Activated T-cell treated with anti-CD3 and anti-CD28 coated beads, Interleukin-2, amount 50 U/mL, for 72 hours (primary cell): Measurements from ENCODE around the gene MAD2L1. TPM values are rescaled to one million over a fixed set of nuclear protein-coding genes. Genes with fewer than 3 reads are reported as not detected.

Source experiments
- ATAC-seq, 2 donors: fragments of 150-1000 bp; cut with Tn5 transposase; replicated peaks in 1 of 2; 2 replicates each; pipeline ENCODE4 v1.10.0; 2021; ENCODE audit warnings: moderate library complexity in 2 of 2, mild to moderate bottlenecking in 1 of 2
- DNase-seq, 2 donors: peaks; one replicate each; pipeline ENCODE4 v3.0.0; 2021 to 2022; ENCODE audit warnings: mixed read lengths in 1 of 2
- H3K27ac Mint-ChIP-seq: one replicate; pipeline ENCODE4 v1.8.0; 2022; ENCODE audit warnings: mild to moderate bottlenecking, moderate library complexity, mixed read lengths
- H3K27me3 Mint-ChIP-seq: one replicate; pipeline ENCODE4 v1.8.0; 2022; ENCODE audit warnings: low read depth, mixed read lengths
- H3K36me3 Mint-ChIP-seq, 2 donors: one replicate each; pipeline ENCODE4 v1.8.0; 2022; ENCODE audit warnings: mixed read lengths in 2 of 2, mild to moderate bottlenecking in 1 of 2; ENCODE audit not compliant: insufficient read depth in 2 of 2
- H3K4me1 Mint-ChIP-seq: one replicate; pipeline ENCODE4 v1.8.0; 2022; ENCODE audit warnings: low read depth, mixed read lengths
- H3K4me3 Mint-ChIP-seq, 2 donors: one replicate each; pipeline ENCODE4 v1.8.0; 2022; ENCODE audit warnings: mild to moderate bottlenecking in 2 of 2, mixed read lengths in 2 of 2, moderate library complexity in 2 of 2
- H3K9me3 Mint-ChIP-seq, 2 donors: one replicate each; pipeline ENCODE4 v1.8.0; 2022; ENCODE audit warnings: mixed read lengths in 2 of 2
- total RNA-seq, 2 donors: library from RNA; stranded (reverse); gene quantifications; one replicate each; pipeline ENCODE4 v1.2.3, GENCODE V29; 2022

The MAD2L1 gene
- total RNA-seq, 2 donors from 2014 or later = 51.4 to 54.6 TPM

- Mint-ChIP-seq H3K27ac (no peak overlapping the region), H3K9me3 (no peaks in the 10 kb centered on the region), H3K4me3 (no peak overlapping the region), H3K36me3 (peaks cover 3 to 9% of the 10 kb centered on the region in 2 donors), H3K4me1 (peaks cover 8% of the 10 kb centered on the region), H3K27me3 (no peaks in the 10 kb centered on the region)
- no peak for DNase-seq
- ATAC-seq = no peak
Observed at GRCh38 chr4:120053911-120054310, 12.7 kb downstream of the MAD2L1 start.

GRCh38 chr4:120052856-120053255 lies 13.8 kb downstream of the MAD2L1 start:
- Mint-ChIP-seq H3K27me3 (no peaks in the 10 kb centered on the region), H3K4me3 (no peak overlapping the region), H3K36me3 (peaks cover 3 to 4% of the 10 kb centered on the region in 2 donors), H3K27ac (peak overlapping the region; percentile 9), H3K9me3 (no peaks in the 10 kb centered on the region), H3K4me1 (peaks cover 5% of the 10 kb centered on the region)
- ATAC-seq (no peak), DNase-seq (no peak)

- Mint-ChIP-seq H3K4me3 (no peak overlapping the region), H3K9me3 (no peaks in the 10 kb centered on the region), H3K4me1 (peaks cover 5% of the 10 kb centered on the region), H3K27me3 (no peaks in the 10 kb centered on the region), H3K27ac (no peak overlapping the region), H3K36me3 (peaks cover 3% of the 10 kb centered on the region in 2 donors)
- no peak for ATAC-seq
- DNase-seq = no peak
Observed at GRCh38 chr4:120051253-120051652, 15.4 kb downstream of the MAD2L1 start.

DNA sequence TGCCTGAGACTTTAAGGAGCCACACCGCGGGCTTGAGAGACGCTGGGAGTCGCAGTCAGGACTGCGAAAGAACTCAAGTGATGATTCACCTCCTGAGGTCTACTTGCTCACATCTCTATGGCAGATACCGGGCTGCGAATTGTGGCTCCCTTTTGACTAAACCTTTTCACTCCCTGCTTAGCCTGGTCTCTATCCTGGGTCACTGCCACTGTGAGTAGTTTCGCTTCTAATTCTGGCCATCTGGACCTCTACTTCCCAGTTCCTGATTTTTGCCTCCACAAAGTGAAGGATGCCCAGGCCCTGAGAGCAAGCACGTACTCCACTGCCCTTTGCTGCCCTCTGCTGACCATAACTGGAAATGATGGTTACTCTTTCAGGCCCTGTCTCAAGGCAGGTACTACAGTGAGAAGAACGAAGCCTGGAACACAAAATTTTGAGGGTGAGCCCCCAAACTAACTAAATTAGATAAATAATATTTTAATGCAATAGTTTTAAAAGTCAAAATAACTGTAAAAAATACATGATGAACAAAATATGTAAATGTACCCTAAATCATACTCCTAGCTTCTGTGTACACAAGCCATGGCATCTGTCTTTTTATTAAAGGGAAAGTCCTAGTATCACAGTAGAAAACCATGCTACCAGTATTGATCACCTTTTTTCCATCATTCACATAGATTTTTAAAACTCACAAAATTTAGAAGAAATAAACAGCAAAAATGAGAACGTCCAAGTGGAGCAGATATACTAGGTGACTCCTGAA lies 16.7 kb downstream of the MAD2L1 start:
- no peaks in the 10 kb centered on the region for H3K9me3 Mint-ChIP-seq
- H3K27me3 Mint-ChIP-seq = no peaks in the 10 kb centered on the region
- H3K27ac Mint-ChIP-seq = no peak overlapping the region
- peak; percentile 88 to 90 for ATAC-seq
- DNase-seq = peak; percentile 72 to 76
- H3K36me3 Mint-ChIP-seq = peaks cover 0 to 3% of the 10 kb centered on the region in 2 donors
- peak overlapping the region in 1 of 2 donors; percentile 22 for H3K4me3 Mint-ChIP-seq
- peaks cover 5% of the 10 kb centered on the region for H3K4me1 Mint-ChIP-seq

DNA sequence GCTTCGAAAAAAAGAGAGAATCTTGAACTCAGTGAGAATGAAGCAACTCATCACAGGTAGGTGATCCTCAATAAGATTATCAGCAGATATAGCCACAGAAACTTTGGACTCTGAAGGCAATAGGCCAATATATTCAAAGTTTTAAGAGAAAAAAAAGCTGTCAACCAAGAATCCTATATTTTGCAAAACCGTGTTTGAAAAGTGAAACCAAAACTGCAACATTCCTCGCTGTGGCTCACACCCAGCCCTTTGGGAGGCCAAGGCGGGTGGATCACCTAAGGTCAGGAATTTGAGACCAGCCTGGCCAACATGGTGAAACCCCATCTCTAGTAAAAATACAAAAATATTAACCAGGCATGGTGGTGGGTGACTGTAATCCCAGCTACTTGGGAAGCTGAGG lies 22.8 kb downstream of the MAD2L1 start:
- H3K27me3 Mint-ChIP-seq = no peaks in the 10 kb centered on the region
- H3K4me1 Mint-ChIP-seq = no peaks in the 10 kb centered on the region
- H3K36me3 Mint-ChIP-seq = peaks cover 2 to 4% of the 10 kb centered on the region in 2 donors
- no peak overlapping the region for H3K27ac Mint-ChIP-seq
- H3K9me3 Mint-ChIP-seq = peaks cover 3% of the 10 kb centered on the region in 2 donors
- no peak overlapping the region for H3K4me3 Mint-ChIP-seq
- ATAC-seq (no peak), DNase-seq (no peak)

GRCh38 chr4:120037411-120037810 lies 29.2 kb downstream of the MAD2L1 start:
- Mint-ChIP-seq H3K4me1 (no peaks in the 10 kb centered on the region), H3K27ac (no peak overlapping the region), H3K36me3 (no peaks in the 10 kb centered on the region), H3K9me3 (no peaks in the 10 kb centered on the region), H3K4me3 (no peak overlapping the region), H3K27me3 (peaks cover 12% of the 10 kb centered on the region)
- DNase-seq = no peak
- ATAC-seq = no peak

DNA sequence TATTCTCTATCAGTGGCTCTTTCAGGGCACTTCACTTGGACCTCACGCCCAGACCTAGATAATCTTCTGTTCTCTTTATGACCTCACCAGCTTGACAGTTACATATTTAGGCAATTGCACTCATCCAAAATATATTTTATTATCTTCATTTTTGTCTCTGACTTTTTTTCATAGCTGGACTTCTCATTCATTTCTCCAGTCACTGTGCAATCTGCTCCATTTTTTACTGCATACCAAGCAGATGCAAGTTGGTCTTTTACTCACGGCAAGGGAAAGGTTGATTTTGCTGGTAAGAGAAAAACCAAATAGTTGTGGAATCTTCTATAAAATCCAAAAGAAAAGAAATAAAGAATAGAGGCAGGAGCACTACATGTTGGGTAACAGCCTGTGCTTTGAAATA lies 31.7 kb downstream of the MAD2L1 start:
- Mint-ChIP-seq H3K4me3 (no peak overlapping the region), H3K27me3 (peaks cover 12% of the 10 kb centered on the region), H3K27ac (no peak overlapping the region), H3K9me3 (no peaks in the 10 kb centered on the region), H3K36me3 (no peaks in the 10 kb centered on the region), H3K4me1 (no peaks in the 10 kb centered on the region)
- DNase-seq = no peak
- ATAC-seq = no peak

DNA sequence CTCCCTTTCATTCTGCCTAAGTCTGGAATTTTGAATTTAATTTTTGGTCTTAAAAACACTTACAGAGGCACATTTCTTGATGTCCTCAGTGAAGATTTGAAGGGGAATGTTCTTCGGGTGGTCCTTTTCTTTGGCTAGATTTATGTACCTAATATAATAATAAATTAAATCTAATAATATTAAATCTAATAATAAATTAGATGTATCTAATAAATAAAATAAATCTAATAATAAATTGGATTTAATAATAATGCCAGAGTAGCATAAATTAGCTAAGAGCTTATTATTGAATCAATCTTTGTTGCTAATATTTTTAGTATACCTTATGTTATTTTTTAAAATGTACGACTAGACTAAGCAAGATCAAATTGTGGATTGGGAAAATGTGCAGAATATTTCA lies 39.8 kb downstream of the MAD2L1 start:
- Mint-ChIP-seq H3K36me3 (no peaks in the 10 kb centered on the region), H3K27ac (no peak overlapping the region), H3K27me3 (peaks cover 5% of the 10 kb centered on the region), H3K4me3 (no peak overlapping the region), H3K4me1 (no peaks in the 10 kb centered on the region), H3K9me3 (no peaks in the 10 kb centered on the region)
- no peak for DNase-seq
- no peak for ATAC-seq

- ATAC-seq = no peak
- Mint-ChIP-seq H3K27me3 (peaks cover 5% of the 10 kb centered on the region), H3K27ac (no peak overlapping the region), H3K4me1 (no peaks in the 10 kb centered on the region), H3K9me3 (no peaks in the 10 kb centered on the region), H3K36me3 (no peaks in the 10 kb centered on the region), H3K4me3 (no peak overlapping the region)
- DNase-seq = no peak
Observed at GRCh38 chr4:120025516-120025915, 41.1 kb downstream of the MAD2L1 start.

GRCh38 chr4:120018786-120019185 lies 47.9 kb downstream of the MAD2L1 start:
- H3K27ac Mint-ChIP-seq = no peak overlapping the region
- no peaks in the 10 kb centered on the region for H3K36me3 Mint-ChIP-seq
- ATAC-seq (no peak), DNase-seq (no peak)
- peaks cover 0 to 2% of the 10 kb centered on the region in 2 donors for H3K9me3 Mint-ChIP-seq
- no peaks in the 10 kb centered on the region for H3K4me1 Mint-ChIP-seq
- no peak overlapping the region for H3K4me3 Mint-ChIP-seq
- peaks cover 25% of the 10 kb centered on the region for H3K27me3 Mint-ChIP-seq

- H3K36me3 Mint-ChIP-seq = no peaks in the 10 kb centered on the region
- H3K27me3 Mint-ChIP-seq = peaks cover 25% of the 10 kb centered on the region
- peaks cover 0 to 2% of the 10 kb centered on the region in 2 donors for H3K9me3 Mint-ChIP-seq
- H3K27ac Mint-ChIP-seq = no peak overlapping the region
- DNase-seq = no peak
- H3K4me1 Mint-ChIP-seq = no peaks in the 10 kb centered on the region
- no peak for ATAC-seq
- no peak overlapping the region for H3K4me3 Mint-ChIP-seq
Observed at GRCh38 chr4:120017939-120018692, 48.5 kb downstream of the MAD2L1 start.

GRCh38 chr4:120011725-120012124 lies 54.9 kb downstream of the MAD2L1 start:
- Mint-ChIP-seq H3K36me3 (no peaks in the 10 kb centered on the region), H3K4me3 (no peak overlapping the region), H3K27me3 (peaks cover 23% of the 10 kb centered on the region), H3K9me3 (peaks cover 0 to 2% of the 10 kb centered on the region in 2 donors), H3K27ac (no peak overlapping the region), H3K4me1 (peaks cover 6% of the 10 kb centered on the region)
- ATAC-seq = no peak
- DNase-seq = no peak

DNA sequence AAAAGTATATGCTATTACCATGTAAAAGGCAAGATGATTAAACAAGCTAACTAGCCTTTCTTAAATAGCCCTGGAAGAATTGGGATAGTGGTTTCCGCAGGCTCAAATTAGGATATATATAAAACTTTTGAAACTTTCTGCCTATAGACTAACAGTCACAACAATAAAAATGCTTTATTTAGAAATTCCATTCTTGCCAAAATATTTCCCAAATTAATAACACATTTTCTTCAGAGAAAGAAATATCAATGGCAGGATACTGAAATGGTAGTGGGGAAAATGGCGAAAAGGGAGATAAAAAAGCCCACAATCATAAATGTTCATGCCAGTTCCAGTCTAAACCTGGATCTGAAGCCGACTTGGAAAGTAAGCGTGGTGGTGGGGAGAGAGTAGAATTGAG lies 56.0 kb downstream of the MAD2L1 start:
- no peak for ATAC-seq

More for the DNA sequence above, 56.0 kb downstream of the MAD2L1 start:
- Mint-ChIP-seq H3K27ac (no peak overlapping the region), H3K4me1 (peaks cover 6% of the 10 kb centered on the region), H3K27me3 (peaks cover 16% of the 10 kb centered on the region), H3K9me3 (peaks cover 0 to 2% of the 10 kb centered on the region in 2 donors), H3K4me3 (no peak overlapping the region), H3K36me3 (no peaks in the 10 kb centered on the region)
- no peak for DNase-seq
